HG03520 (cell line): ENCODE measurements around the gene LENG9.

Experiments
- ATAC-seq: cut with Tn5 transposase; IDR thresholded peaks from one replicate; pipeline ENCODE4 v1.9.1; 2021; ENCODE audit warnings: mild to moderate bottlenecking, moderate library complexity; ENCODE audit not compliant: unreplicated experiment

LENG9 gene

DNA sequence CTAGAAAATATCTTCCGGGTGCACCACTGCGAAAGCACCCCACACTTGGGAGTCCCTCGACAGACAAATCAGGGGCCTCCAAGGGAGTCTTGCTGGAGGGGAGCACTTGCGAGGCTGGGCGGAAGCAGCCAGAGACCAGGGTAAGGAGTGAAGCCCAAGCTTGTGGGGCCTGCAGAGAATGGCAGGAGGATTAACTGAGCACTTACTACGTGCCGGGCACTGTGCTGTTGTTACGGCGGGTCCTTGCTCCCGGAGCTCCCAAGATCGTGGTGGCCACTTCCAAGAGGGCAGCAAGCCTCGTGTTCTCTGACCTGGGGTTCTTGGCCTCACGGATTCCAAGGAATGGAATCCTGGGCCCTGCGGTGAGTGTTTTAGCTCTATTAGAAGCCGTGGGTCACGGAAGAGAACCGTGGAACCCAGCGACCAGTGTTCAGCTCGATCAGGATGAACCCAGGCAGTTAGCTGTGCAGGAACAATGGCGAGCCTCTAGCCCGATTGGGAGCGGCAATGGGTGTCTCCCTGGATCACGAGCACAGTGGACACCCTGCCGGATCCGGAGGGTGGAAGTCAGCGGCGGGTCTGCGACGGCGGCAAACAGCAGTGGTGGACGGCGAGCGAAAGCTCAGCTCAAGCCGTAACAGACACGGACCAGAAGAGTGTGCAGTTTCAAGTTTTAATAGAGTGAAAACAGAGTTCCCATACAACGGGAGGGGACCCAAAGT, 38.8 kb downstream of the LENG9 start:
- ATAC-seq, result no peak

DNA sequence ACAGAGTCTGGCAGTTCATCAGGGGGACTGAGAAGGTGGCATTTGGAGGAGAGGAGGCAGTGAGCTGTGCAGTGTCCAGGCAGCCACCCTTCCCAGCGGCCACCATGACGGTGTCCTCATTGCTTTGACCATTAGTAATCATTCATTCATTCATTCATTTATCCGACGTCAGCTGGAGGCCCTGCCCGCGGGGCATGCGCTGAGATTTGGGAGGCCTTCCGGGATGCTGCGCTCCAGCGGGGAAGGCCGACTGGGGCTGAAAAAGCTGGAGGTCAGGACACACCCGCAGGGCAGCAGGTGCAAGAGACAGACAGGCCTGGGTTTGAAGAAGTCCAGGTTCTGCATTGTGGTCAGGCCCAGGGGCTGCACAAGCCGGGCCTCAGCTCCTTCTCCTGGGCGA, 39.4 kb downstream of the LENG9 start:
- no peak for ATAC-seq

DNA sequence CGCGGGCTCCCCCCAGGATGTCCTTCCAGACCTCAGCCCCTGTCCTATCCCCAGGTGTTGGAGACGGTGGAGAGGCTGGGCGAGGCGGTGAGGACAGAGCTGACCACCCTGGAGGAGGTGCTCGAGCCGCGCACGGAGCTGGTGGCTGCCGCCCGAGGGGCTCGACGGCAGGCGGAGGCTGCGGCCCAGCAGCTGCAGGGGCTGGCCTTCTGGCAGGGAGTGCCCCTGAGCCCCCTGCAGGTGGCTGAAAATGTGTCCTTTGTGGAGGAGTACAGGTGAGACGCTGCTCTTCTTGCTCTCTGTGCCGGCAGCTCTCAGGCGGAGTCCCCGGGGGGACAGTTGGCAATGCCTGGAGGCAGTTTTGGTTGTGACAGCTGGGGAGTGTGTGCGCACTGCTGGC, 41.4 kb downstream of the LENG9 start:
- ATAC-seq, result no peak

DNA sequence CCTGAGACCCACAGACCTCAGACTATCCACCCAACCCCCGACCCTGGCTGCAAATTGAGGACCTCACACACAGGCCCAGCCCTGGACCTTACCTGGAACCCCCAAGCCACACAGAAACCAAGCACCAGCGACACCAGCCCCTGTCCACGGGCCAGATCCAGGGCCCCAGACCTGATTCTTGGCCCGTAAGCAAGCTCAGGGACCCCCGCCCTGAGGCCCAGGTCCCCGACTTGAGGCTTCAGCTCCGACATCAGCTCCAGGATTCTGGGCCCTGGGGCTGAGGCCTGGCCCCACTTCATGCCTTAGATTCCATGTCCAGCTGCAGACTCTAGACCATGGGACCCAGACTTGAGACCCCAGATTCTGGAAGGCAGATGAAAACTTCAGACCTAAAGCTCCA, 42.1 kb downstream of the LENG9 start:
- ATAC-seq, result no peak

DNA sequence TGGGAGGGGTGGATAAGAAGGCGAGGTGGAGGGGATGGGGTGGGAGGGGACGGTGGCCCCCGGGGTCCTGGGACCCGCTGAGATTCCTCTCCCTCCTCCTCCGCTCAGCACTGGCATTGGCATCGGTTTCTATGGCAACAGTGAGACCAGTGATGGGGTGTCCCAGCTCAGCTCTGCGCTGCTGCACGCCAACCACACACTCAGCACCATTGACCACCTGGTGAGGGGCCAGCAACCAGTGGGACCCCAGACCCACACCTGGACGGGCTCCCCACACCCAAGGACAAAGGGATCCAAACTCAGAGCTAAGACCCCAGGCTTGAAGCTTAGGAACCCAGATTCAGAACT, 42.4 kb downstream of the LENG9 start:
- no peak for ATAC-seq

DNA sequence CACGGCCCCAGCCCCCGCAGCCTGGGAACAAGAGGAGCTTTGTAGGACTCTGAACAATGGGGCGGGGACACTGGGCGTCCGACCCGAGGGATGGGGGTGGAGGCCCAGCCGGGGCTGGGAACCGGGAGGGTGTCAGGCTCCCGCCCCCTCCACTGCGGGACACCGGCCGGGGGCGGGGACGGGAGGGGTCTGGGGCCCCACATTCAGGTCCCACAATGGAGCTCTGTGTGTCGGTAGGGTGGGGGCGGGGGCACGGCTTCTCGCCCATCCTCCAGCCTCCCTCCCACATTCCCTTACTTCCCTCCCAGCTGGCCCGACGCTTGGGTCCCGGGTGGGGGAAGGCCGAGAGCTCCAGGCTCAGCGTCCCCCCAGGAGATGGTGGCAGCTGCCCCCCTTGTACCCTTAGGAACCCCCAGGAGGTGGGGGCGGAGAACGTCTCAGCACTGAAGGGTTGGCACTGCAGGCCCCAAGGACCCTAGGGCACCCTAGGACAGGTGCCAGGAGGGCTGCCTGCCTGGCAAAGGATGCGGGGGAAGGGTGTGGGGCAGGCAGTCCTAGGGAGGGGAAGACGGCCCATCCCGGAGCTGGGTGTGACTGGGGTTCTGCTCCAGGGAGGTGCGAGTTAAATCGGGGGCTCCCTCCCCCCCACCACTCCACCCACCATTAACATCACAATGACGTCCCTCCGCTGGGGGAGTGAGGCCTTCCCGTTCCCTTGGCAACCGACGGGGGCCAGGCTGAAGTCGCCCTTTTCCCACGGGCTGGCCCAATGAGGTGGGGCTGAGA, 43.0 kb downstream of the LENG9 start:
- ATAC-seq, result no peak

DNA sequence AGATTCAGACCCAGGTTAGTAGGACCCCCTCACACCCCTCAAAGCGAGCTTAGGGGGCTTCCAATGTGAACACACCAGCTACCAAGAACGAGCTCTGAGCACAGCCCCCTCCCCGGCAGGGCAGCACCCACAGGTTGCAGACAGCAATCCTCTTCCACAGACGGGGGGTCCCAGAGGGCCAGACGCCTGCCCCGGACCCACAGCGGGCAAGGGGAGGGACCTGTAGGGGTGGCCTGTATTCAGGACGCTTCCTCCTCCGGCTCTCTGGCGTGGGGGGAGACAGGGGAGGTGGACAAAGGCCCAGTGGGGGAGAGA, 43.6 kb downstream of the LENG9 start:
- ATAC-seq, result no peak

DNA sequence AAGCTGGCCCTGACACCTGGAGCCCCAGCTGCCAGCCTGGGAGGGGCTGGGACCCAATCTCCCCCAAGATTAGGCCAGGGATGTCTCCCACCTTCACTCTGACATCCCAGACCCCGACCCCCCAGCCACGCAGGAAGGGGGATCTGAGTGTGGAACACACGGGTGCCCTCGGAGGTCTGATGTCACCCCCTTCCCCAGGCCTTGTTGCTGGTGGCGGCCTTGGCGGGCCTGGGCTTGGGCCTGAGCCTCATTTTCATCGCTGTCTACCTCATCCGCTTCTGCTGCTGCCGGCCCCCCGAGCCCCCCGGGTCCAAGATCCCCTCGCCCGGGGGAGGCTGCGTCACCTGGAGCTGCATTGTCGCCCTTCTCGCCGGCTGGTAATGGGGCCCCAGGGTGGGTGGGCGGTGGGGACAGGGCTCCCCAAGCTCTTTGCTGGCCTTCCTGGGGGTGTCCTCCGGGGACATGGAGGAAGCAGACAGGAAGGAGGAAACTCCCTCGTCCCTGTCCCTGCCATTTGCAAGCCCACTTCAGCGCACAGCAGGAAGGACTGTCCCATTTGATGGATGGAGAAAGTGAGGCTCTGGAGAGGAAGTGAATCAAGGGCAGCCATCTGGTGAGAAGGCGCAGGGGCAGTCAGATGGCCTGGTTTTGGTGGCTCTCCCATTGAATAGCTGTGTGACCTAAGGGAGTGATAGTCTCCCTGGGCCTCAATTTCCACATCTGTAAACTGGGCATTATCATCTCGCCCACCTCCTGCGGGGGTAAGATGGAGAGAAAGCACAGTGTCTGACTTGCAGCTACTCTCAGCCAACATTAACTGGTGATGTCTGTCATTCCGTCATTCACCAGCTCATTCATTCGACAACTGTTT, 44.4 kb downstream of the LENG9 start:
- no peak for ATAC-seq

DNA sequence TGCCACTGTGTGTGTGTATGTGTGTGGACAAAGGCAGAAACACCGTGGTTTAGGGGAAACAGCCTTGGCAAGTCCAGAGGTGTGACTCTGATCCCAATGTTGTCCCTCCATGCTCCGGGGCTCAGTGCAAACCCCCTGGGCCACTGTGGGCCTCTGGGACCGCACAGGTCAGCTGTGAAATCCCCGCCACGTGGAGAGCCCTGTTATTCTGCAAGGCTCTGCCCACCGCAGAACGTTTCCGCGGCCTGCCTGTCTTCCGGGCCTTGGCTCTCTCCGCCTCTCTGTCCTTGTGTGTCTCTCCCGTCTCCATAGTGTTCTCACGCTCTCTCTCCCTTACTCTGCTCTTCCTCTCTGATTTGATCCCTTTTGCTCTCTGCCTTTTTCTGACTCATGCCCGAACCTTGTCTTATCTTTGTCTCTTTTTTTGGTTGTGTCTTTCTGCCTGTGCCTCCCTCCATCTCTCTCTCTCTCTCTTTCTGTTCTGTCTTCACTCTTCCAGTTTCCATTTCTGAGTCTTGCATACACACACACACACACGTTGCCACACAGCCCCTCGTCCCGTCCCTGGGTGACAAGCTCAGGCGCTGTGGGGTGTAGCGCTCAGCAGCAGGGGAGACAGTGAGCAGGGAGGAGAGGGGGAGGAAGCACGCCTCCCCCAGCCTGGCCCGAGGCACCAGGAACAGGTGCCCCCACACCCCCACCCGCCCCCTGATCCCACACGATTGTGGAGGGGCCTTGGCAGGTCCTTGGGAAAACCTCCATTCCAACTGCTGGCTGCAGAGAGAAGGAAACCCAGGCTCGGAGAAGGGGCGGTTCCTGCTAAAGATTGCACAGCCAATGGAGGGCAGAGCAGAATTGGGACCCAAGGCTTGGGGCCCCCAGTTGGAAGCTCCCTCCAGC, 45.3 kb downstream of the LENG9 start:
- ATAC-seq, result no peak

DNA sequence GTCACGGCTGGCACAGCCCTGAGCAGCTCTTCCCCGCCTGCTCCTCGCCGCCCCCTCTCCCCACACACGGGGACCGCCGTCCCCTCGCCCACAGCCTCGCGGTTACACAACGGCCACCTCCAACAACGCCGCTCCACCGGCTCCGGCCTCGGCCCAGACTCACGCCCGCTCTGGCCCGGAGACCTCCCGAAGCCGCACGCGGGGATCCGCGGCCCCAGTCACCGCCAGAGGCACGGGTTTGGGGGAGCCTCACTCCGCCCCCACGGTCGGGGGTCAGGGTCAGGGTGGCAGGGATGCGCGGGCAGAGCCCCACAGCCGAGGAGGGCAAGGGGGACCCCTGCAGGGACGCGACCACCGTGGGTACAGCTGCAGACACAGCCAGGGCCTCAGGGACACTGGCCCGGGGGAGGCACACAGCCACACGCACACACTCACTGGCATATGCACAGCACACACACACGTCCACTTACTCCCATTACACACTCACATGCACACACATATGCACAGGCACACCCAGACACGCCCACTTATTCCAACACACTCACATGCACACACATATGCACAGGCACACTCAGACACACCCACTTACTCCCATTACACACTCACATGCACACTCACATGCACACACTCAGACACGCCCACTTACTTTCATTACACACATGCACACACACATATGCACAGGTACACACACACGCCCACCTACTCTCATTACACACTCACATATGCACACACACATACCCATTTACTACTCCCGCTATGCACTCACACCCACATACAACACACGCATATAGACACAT, 46.7 kb downstream of the LENG9 start:
- ATAC-seq, result no peak

DNA sequence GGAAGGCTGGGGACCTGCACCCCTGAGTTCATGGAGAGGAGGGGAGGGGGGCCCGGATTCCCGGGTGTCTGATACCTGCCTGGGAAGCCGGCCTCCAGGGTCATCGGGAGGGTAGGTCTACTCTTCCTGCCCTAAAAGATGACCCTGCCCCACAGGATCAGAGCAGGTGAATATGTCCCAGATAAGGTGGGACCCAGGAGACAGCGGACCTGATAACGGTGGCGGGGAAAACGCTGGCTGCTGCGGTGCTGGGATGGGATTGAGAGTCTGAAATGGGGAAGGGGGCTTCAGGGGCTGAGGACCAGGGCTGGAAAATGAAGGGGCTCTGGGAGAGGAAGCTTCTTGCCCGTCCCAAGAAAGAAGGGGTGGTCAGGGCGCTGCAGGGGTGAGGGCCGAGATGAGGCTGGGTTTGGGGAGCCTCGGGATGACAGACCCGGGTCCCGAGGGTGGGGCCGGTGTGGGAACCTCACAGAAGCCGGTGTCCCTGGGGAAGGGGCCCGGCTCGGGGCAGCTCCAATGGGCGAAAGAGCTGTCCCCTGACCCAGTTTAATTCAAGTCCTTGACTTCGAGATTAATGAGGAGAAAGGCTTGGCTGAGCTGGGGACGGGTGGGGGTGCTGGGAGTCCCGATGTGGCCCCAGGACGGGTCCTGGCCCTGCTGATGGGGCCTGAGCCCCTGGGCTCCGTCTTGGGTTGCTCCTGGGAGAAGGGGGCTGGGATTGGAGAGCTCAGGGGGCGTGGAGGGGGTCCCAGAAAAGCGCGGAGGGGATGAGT, 47.5 kb downstream of the LENG9 start:
- no peak for ATAC-seq

DNA sequence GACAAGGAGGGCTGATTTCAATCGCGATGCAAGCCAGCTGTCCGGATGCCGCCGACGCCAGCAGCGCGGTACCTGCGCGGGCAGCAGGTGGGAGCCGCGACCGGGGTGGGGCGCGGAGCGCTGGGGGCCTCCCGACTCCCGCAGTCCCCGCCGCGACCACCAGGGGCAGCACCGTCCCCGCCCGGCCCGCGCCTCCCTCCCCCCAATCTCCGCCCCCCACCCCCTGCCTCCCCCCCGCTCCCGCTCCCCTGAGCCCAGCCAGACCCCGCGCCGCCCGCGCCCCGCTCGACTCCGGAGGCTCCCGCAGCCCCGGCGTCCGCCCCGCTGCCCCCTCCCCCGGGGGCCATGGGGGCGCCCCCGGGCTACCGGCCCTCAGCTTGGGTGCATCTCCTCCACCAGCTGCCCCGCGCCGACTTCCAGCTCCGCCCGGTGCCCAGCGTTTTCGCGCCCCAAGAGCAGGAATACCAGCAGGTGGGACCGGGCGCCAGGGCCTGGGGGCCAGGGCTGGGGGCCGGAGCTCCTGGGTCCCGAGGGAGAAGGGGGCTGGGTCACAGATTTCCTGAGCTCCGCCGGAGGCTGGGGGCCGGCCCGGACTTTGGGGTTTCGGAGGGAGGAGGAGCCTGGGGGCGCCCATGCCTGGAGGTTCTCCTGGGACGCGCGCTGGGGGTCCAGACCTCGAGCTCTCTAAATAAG, 48.2 kb downstream of the LENG9 start, which contains the start of gene TTYH1:
Gene TTYH1 (plus strand): TSS at position 257 of the 693 bp plus-strand sequence. CDS start 89 bp downstream, at position 346.
- ATAC-seq, result no peak

DNA sequence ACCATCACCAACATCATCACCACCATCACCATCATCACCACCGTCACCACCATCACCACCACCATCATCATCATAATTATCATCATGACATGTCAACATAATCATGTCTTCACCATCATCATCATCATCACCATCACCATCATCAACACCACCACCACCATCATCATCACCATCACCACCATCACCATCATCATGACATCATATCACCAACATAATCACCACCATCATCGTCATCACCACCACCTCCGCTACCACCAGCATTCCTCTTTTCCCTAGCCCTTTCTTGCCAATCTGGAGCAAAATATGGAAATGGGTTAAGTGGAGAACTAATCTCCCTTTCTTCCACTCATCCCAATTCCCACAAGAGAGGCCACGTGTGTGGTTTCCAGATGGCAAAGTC, 49.4 kb downstream of the LENG9 start:
- no peak for ATAC-seq

DNA sequence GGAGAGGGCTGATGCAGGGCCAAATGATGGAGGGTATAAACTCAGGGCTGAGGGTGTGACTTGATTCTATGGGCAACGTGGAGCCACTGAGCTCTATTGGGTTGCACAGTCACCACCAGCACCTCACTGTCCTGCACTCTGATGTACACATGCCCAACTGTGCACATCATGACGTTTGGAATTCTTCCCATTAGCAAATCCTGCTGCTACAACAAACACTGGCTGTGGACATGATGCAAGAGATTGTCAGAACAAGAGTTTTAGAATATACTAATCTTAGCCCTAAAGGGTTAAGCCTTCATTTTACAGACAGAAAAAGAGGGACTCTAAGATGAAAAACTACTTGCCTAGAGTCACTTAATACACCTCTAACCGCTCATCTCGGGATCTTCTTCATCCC, 50.7 kb downstream of the LENG9 start:
- no peak for ATAC-seq
